Ovary (tissue), 9 donors: ENCODE measurements around the gene ABCA9. TPM values are rescaled to one million over a fixed set of nuclear protein-coding genes. Genes with fewer than 3 reads are reported as not detected.

Source experiments
- DNase-seq, 5 donors: peaks; one replicate each; pipeline ENCODE4 v3.0.0-alpha.2; 2019 to 2020
- H3K27ac ChIP-seq, 2 donors: fragments of 200-600 bp; one replicate each; pipeline versions ENCODE4 v1.5.1 to v1.8.0; 2019 to 2022
- H3K27me3 ChIP-seq: fragments of 200-600 bp; one replicate; pipeline ENCODE4 v1.8.0; 2022
- H3K36me3 ChIP-seq: fragments of 200-600 bp; sonication (generic); one replicate; pipeline ENCODE4 v1.5.1; 2019
- H3K4me1 ChIP-seq: one replicate; pipeline ENCODE4 v1.8.1; 2013; ENCODE audit warnings: mild to moderate bottlenecking, moderate library complexity; ENCODE audit not compliant: insufficient read depth
- H3K4me3 ChIP-seq: fragments of 200-600 bp; sonication (generic); one replicate; pipeline ENCODE4 v1.5.1; 2017
- H3K9me3 ChIP-seq, 2 donors: fragments of 200-600 bp in 1 of 2; sonication (generic) in 1 of 2; one replicate each; pipeline versions ENCODE4 v1.5.1 to v1.8.1; 2013 to 2019; ENCODE audit warnings: mild to moderate bottlenecking in 1 of 2, moderate library complexity in 1 of 2
- CTCF ChIP-seq, 3 donors: fragments of 450-650 bp in 2 of 3; fragments of 200-600 bp in 1 of 3; IDR thresholded peaks; one replicate each; pipeline versions ENCODE4 v1.5.1 to v1.8.0; 2016 to 2022; ENCODE audit warnings: antibody characterized with exemption in 3 of 3, mild to moderate bottlenecking in 1 of 3
- EP300 ChIP-seq: sonication (generic); formaldehyde crosslinking; IDR thresholded peaks from one replicate; pipeline ENCODE4 v1.6.1; 2017; ENCODE audit warnings: antibody characterized with exemption
- POLR2A ChIP-seq: fragments of 450-650 bp; IDR thresholded peaks from one replicate; pipeline ENCODE4 v1.6.1; 2017; ENCODE audit warnings: antibody characterized with exemption, mild to moderate bottlenecking, moderate library complexity
- WGBS, 3 donors: extraction: QIAGEN DNeasy Blood & Tissue Kit in 1 of 3; methylation state at CpG; one replicate each; pipeline versions ENCODE4 v1.1.5 to v1.1.7; 2013 to 2017; 5-methylcytosine and 5-hydroxymethylcytosine counted together
- intact Hi-C, 4 donors: fragments of 100-400 bp; cut with DNase I; formaldehyde crosslinking; loops; one replicate each; pipeline versions ENCODE4 v1.11.0 to v1.15.1; 2022 to 2023
- polyA plus RNA-seq, 2 donors: library from polyadenylated mRNA; stranded (reverse); fragments of 200-250 nt in 1 of 2; fragments of 350-450 nt in 1 of 2; fragmentation: Illumina TruSeq in 1 of 2; extraction: RNeasy Lipid Tissue Mini Kit (QIAGEN cat#74804) in 1 of 2; gene quantifications; one replicate each; pipeline ENCODE4 v1.2.3, GENCODE V29; 2013 to 2014
- total RNA-seq, 7 donors: library from RNA; depleted of rRNA in 2 of 7; stranded (reverse); fragments of >200 nt in 2 of 7; fragmentation: NEBNext Ultra II Directional in 3 of 7; extraction: Animal tissue kit (Norgen Biotek cat#: 25700) in 3 of 7; gene quantifications; one replicate each; pipeline versions ENCODE4 v1.1.0 to v1.2.4, GENCODE V29; 2016 to 2023
- donor health status: DM: no; HTN: no; CAD: no; lungs with moderate emphysema.
- donor health status: DM: no; HTN: no; CAD: no.
- donor health status: Bipolar disorder and iron deficiency.
- donor health status: DM: yes; HTN: yes; CAD: no.
- donor health status: DM: no; HTN: no; CAD: no.
- donor health status: DM: yes; HTN: yes; CAD: no.

Gene ABCA9
- total and polyA plus RNA-seq, 9 donors: 15.0 to 111 (median 26.1) TPM

- DNase-seq: no peak
- 84 to 94% (median 87%) methylated on average over 4 of the region's 4 CpGs for WGBS, 3 donors
- no peaks in the 10 kb centered on the region for H3K9me3 ChIP-seq
- no peak overlapping the region for H3K27ac ChIP-seq
- H3K36me3 ChIP-seq: peaks cover 3% of the 10 kb centered on the region
- no peak for TF ChIP-seq EP300
- TF ChIP-seq CTCF (IDR thresholded peaks at IDR 0.05): no peak
- intact Hi-C loops: no loop called here
- H3K27me3 ChIP-seq: no peaks in the 10 kb centered on the region
- H3K4me3 ChIP-seq: no peak overlapping the region
- H3K4me1 ChIP-seq: peaks cover 2% of the 10 kb centered on the region
These were observed 28.0 kb upstream of the ABCA9 start for GRCh38 chr17:69088643-69089200.

DNA sequence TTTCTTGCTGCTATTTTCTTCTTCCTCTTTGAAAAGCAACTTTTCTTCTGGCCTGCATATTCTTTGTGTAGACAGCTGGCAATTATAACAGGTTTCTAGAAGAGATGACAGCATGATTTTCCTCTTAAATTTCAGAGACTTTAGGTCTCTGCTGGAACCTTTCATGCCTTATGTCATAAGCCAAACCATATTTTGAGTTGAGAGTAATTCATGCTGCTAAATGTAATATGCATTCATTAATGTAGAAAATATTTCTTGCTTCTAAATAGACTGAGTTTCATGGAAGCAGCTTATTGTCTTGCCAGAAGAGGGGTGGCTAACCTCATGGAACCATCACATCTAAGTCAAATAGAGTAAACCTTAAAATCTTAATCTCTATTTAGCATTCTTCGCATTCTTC lies 25.9 kb upstream of the ABCA9 start:
- TF ChIP-seq EP300: no peak
- TF ChIP-seq POLR2A: no peak
- no peak for TF ChIP-seq CTCF (IDR thresholded peaks at IDR 0.05)
- no peak overlapping the region for H3K4me3 ChIP-seq
- peaks cover 3% of the 10 kb centered on the region for H3K36me3 ChIP-seq
- intact Hi-C loops: no loop called here
- no peak for DNase-seq
- no peak overlapping the region for H3K27ac ChIP-seq
- no peaks in the 10 kb centered on the region for H3K27me3 ChIP-seq
- H3K4me1 ChIP-seq: no peaks in the 10 kb centered on the region
- H3K9me3 ChIP-seq: peaks cover 0 to 8% of the 10 kb centered on the region in 2 donors
- WGBS, 3 donors: 69 to 86% (median 75%) methylated on average over 1 of the region's 1 CpG

GRCh38 chr17:69084911-69085310 lies 24.2 kb upstream of the ABCA9 start:
- intact Hi-C loops: no loop called here
- no peak overlapping the region for H3K4me3 ChIP-seq
- no peak for TF ChIP-seq CTCF (IDR thresholded peaks at IDR 0.05)
- no peak for TF ChIP-seq EP300
- no peak for TF ChIP-seq POLR2A
- no peaks in the 10 kb centered on the region for H3K27me3 ChIP-seq
- no peaks in the 10 kb centered on the region for H3K4me1 ChIP-seq
- peaks cover 0 to 8% of the 10 kb centered on the region in 2 donors for H3K9me3 ChIP-seq
- WGBS, 3 donors: 79 to 86% (median 83%) methylated on average over 13 of the region's 13 CpGs
- peaks cover 3% of the 10 kb centered on the region for H3K36me3 ChIP-seq
- no peak for DNase-seq
- no peak overlapping the region for H3K27ac ChIP-seq

DNA sequence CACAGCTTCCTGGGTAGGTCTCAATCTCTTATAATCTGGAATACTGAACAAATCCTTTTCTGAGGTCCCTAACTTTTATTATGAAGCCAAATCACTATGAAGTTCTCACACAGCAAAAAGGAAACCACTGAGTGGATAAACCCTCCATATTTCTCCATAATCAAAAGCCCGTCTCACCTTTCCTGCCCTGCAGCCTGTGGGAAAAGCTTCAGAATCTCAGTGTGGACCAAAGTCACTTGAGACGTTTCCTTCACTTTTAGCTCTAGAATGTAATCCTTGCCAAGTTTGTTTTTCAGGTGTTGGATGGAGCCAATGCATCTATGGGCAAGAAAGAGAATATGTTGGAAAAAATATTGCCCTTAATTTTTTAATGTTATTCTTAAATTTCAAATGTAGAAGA lies 22.0 kb upstream of the ABCA9 start:
- no peaks in the 10 kb centered on the region for H3K4me1 ChIP-seq
- no peaks in the 10 kb centered on the region for H3K27me3 ChIP-seq
- whole genome bisulfite sequencing, 3 donors: 89 to 96% (median 95%) methylated on average over 2 of the region's 2 CpGs
- H3K27ac ChIP-seq: no peak overlapping the region
- H3K36me3 ChIP-seq: peaks cover 3% of the 10 kb centered on the region
- no peak for DNase-seq
- peaks cover 0 to 8% of the 10 kb centered on the region in 2 donors for H3K9me3 ChIP-seq
- TF ChIP-seq CTCF (IDR thresholded peaks at IDR 0.05) (no peak), EP300 (no peak), POLR2A (no peak)
- intact Hi-C loops: no loop called here
- H3K4me3 ChIP-seq: no peak overlapping the region
